Left kidney (tissue), 8 donors: ENCODE measurements around the gene HADHA. TPM values are rescaled to one million over a fixed set of nuclear protein-coding genes. Genes with fewer than 3 reads are reported as not detected.
"Not testable (repeated sequence)": the region's sequence is repeated elsewhere in the genome, so short reads cannot be mapped to it uniquely, and the experiment has no call there.

Experiments
- DNase-seq: peaks from one replicate; pipeline ENCODE4 v3.0.0-alpha.2; 2013
- long read RNA-seq, 8 donors: transcript quantifications; one replicate each; lab custom pipeline, GENCODE V29; 2026
- polyA plus RNA-seq: library from polyadenylated mRNA; unstranded; fragments of 120-200 nt; gene quantifications from one replicate; pipeline ENCODE4 v1.2.1, GENCODE V29; 2013; ENCODE audit not compliant: insufficient read length

The HADHA gene
- 234 TPM for polyA plus RNA-seq
- long read RNA-seq, donor 1, transcript HADHA-201 (20 exons, 3,037 nt) = major isoform, 26 of 51 reads
- long read RNA-seq, donor 1, partial matches to known transcripts = 24 of 51 reads
- long read RNA-seq, donor 1, other reads (novel, unspliced or antisense) = 0 of 51 reads
- long read RNA-seq, donor 2, transcript HADHA-201 (20 exons, 3,037 nt) = major isoform, 34 of 340 reads
- long read RNA-seq, donor 2, partial matches to known transcripts = 249 of 340 reads
- long read RNA-seq, donor 2, other reads (novel, unspliced or antisense) = 55 of 340 reads
- long read RNA-seq, donor 3, transcript HADHA-201 (20 exons, 3,037 nt) = major isoform, 25 of 61 reads
- long read RNA-seq, donor 3, partial matches to known transcripts = 36 of 61 reads
- long read RNA-seq, donor 3, other reads (novel, unspliced or antisense) = 0 of 61 reads
- long read RNA-seq, donor 4, partial matches to known transcripts = 6 of 8 reads
- long read RNA-seq, donor 4, other reads (novel, unspliced or antisense) = 0 of 8 reads
- long read RNA-seq, donor 5, transcript HADHA-201 (20 exons, 3,037 nt) = major isoform, 53 of 486 reads
- long read RNA-seq, donor 5, partial matches to known transcripts = 348 of 486 reads
- long read RNA-seq, donor 5, other reads (novel, unspliced or antisense) = 85 of 486 reads
- long read RNA-seq, donor 6, transcript HADHA-201 (20 exons, 3,037 nt) = major isoform, 26 of 190 reads
- long read RNA-seq, donor 6, partial matches to known transcripts = 125 of 190 reads
- long read RNA-seq, donor 6, other reads (novel, unspliced or antisense) = 39 of 190 reads
- long read RNA-seq, donor 7, transcript HADHA-201 (20 exons, 3,037 nt) = major isoform, 46 of 296 reads
- long read RNA-seq, donor 7, partial matches to known transcripts = 184 of 296 reads
- long read RNA-seq, donor 7, other reads (novel, unspliced or antisense) = 64 of 296 reads
- long read RNA-seq, donor 8, transcript HADHA-201 (20 exons, 3,037 nt) = major isoform, 18 of 23 reads
- long read RNA-seq, donor 8, partial matches to known transcripts = 5 of 23 reads
- long read RNA-seq, donor 8, other reads (novel, unspliced or antisense) = 0 of 23 reads

DNA sequence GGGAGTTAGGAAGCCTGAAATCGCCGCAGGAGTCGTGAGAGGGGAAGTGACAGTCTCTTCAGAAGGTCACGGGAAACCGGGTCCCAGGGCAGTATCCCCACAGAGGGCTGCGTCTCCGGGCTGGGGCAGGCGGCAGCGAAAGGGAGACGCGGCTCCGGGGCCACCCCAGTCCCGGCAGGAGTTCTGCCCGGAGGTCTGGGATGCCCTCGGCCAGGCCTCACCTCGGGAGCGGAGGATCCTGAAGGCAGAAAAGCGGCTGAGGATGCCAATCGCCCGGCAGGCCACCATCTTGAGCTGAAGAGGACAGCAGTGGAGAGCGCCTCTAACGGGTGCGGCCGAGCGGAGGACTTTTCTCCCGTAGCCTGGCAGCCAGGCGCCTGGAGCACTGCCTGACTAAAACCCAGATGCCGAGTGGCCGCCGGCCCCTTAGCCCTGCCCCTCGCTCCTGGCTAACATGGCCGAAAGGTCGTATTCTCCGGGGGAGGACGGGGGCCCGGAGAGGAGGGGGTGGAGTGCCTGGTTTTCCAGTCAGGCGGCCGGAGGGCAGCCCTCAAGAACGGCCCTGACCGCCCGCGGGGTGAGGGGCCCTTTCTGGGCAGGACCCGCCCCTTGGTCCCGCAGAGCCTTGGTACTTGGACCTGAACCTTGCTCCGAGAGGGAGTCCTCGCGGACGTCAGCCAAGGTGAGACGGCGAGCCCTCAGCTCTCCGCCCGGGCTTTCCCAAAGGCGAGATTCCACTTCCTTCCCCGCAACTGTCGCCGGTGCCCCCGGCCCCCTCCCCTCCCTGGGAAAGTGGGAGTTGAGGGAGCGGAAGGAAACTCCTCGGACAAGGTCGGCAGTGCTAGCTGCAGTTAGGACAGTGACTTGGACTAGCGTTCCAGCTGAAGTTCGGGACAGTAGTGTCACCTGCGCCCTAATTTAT is at the start of gene HADHA, which contains the start of gene HADHB:
TSS of gene HADHA (minus strand) at position 324 of the 922 bp plus-strand sequence. CDS start at position 288, 36 bp downstream.
TSS of gene HADHB (plus strand) at position 631 of the 922 bp plus-strand sequence. CDS start 9,316 bp downstream, outside the sequence.
- peak; percentile 87 for DNase-seq

DNA sequence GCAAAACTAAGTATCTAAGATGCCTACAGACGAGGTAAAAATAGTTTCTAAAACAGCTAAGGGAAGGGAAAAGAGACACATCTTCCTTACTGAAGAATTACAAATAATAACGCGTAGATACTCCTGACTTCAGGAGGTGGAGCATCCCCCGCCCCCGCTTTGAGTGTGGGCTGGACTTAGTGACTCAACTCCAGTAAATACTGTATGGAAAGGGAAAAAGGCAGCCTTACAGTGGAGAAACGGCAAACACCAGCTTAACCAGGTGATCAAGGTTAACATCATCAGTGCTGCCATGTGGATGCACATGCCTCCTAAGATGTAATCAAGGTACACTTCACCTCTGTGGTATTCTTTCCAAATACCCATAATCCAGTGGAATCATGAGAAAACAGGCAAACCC is 48.2 kb upstream of the HADHA start:
- no peak for DNase-seq

- no peak for DNase-seq
Observed at GRCh38 chr2:26290001-26290400, 45.6 kb upstream of the HADHA start.

- DNase-seq = no peak
Observed at GRCh38 chr2:26285931-26286330, 41.5 kb upstream of the HADHA start.

GRCh38 chr2:26284132-26284531 is 39.7 kb upstream of the HADHA start:
- no peak for DNase-seq

GRCh38 chr2:26283606-26284005 is 39.2 kb upstream of the HADHA start:
- DNase-seq = no peak

DNA sequence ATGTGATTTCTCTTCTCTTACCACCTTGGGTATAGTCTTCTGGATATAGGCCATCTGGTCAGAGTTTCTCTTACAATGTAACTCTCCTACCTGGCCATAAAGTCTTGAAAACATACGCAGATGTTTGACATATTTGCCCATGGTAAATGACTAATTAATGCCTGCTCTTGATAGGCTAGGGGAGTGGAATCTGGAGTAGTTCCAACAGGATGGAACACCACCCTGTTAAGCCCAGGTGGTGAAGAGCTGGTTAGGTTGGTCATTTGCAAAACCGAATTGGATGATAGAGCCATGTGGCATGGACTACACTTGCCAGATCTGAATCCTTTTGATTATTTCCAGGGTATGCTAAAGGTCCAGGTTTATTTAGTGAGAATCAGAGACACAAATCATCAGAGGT is 36.8 kb upstream of the HADHA start:
- DNase-seq = no peak

DNA sequence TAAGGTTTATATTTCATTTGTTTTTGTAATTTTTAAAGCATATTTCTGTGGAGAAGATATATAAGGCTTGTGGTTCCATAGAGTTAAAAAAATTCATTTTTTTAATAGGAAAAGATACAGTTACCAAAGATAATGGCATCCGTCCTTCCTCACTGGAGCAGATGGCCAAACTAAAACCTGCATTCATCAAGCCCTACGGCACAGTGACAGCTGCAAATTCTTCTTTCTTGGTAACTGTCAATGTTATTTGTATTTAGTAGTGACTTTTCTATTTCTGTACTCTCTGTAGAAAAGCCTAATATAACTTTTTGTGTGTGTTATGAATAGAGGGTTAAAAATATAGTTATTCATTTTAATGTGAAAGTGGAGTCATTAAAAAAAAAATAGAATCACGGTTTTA is 35.5 kb upstream of the HADHA start:
- no peak for DNase-seq

DNA sequence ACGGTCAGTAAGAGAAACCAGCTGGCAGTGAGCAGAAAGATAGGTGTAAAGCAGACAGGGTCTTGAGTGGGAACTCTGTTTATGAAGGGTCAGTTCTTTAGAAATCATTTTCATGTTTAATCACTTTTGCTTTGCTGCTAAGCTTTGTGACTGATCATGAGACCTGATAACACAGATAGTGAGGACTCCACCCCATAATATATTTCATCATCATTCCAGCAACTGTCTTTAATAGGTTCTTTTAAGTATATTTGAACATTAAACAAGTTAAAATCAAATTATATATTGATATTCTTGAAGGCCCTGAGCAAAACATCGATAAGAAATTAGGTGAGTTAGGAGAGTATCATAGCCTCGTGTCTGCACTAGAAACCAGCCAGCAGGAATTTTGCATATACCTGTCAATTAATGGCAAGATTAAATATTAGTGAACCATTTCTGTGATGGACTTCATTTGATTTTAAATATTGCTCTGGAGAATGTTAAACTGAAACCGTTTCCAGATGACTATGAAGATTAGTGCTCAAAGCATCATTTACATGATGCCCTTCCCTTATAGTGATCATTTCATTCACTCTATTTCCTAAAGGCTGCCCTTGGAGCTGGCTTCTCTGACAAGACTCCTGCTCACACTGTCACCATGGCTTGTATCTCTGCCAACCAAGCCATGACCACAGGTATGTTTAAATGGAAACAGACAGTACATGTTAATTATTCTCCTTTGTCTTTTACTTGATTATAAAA is 32.2 kb upstream of the HADHA start:
- no peak for DNase-seq

- DNase-seq = no peak
Observed at GRCh38 chr2:26274058-26274613, 29.7 kb upstream of the HADHA start.

- DNase-seq = no peak
Observed at GRCh38 chr2:26273501-26273900, 29.1 kb upstream of the HADHA start.

DNA sequence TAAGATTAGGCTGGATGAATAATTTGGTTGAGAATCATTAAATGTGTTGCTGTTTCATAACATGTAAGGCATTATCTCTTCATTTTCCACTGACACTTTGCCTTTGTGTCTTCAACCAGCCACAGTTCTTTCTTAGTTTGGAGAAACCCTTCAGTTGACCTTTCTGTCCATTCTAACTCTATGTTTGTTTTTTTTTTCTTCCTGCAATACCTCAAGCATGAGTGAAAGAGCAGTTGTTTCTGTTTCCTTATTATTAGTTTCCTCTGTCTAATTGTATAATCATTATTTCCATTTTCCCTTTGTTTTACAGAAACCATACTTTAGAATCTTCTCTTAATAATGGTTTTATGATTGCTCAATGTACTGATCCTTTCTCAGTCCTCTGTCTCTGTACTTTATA is 25.9 kb upstream of the HADHA start:
- DNase-seq = no peak

DNA sequence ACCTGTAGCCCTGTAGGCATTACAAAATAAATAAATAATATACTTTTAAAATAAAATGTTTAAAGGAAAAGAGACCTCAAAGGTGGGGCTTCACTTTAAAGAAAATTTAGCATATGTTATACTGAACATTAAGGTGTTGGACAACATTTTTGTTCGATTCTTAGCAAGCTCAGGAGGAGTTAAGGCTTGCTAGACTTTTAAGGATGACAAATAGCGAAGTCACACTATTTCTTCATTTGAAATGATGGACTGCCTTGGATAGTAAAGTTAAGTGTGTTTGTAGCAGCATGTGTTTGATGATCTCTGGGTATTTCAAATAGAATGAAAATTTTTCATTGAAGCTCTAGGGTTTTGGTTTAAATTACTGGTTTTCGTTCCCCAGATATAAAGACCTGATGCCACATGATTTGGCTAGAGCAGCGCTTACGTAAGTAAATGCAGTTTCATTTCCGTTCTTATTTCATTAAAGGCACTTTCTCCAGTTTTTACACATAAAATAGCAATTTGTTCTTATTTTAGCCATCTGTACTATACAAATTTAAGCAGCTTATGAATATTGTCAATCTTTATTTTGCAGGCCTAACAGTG is 25.2 kb upstream of the HADHA start:
- DNase-seq = no peak

- DNase-seq = not testable (repeated sequence)
Observed at GRCh38 chr2:26268670-26269385, 24.4 kb upstream of the HADHA start.

DNA sequence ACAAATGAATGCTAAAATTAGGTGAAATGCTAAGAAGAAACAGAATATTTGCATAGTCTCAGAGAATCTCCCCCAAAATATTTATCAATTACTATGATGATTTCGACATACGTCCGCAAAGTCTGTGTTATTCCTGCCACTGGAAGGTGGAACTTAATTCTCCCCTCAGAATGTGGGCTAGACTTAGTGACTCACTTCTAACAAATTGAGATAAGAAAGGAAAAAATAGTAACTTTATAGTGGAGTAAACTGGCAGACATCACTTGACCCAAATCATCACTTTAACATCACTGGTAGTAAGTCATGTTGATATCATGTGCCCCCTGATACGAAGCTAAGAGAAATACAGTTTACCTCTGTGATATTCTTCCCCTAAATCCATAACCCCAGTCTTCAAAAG is 23.8 kb upstream of the HADHA start:
- DNase-seq = no peak

- not testable (repeated sequence) for DNase-seq
Observed at GRCh38 chr2:26258836-26259235, 14.4 kb upstream of the HADHA start.

DNA sequence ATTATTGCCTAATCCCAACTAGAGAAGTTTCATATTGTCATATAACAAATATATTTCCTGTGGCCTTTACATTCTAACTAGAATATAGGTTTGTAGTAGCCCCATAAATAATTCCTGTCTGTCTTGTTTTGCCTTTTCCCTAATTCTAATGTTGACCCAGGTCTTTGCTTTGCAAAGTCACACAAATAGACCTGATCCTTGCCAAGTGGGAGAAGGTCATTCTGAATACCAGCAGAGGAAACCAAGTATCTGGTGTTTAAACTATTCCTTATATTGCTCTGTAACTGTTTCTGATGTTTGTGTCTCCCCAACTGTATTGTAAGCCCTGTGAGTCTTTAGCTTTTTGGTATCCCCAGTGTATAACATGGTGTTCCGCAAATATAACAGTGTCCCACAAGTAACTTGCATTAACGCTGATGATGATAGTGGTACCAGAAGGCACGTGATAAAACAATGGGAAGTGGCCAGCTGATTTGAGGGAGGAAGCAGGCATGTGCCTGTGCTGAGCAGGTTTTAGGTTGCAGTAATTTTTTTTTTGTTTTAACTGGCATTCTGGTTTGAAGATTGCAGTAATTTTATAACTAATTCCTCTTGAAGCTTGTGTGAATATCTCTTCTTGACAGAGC is 11.4 kb upstream of the HADHA start:
- DNase-seq = no peak

DNA sequence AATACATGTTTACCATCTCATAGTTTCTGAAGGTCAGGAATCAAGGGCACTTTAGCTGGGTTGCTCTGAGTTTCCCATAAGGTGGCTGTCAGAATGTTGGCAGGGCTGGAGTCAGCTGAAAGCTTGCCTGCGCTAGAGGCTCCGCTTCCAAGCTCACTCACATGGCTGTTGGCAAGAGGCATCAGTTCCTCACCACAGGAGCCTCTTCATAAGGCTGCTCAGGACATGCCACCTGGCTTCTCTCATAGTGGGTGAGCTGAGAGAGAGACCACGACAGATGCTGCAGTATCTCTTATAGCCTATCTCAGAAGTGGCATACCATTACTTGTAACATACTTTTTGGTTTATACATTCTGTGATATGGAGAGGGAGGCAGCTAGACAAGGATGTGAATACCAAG is 7.5 kb upstream of the HADHA start:
- no peak for DNase-seq

DNA sequence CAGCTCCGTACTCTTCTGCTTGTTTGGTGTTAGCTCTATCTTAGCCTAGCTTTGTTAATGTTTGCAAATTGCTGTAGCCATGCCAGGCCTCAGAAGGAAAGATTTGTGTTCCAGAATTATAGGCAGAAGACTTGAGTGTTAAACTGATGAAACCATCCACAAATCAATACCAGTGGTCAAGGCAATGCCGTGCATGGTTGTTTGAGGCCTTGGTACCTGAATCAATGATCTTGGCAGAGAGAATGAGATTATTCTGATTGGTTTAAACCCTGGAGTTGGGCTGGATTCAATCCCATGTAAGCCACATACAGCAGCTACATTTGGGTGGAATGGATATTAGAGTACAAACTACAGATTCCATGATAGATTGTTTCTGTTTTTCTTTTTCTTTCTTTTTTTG is 5.2 kb upstream of the HADHA start:
- DNase-seq = no peak
